ENCODE measurements around the gene PKD1L1. TPM values are rescaled to one million over a fixed set of nuclear protein-coding genes. Genes with fewer than 3 reads are reported as not detected.

The PKD1L1 gene
- total and polyA plus RNA-seq, 7 donors = 0.16 to 1.2 (median 0.63) TPM; not detected in 1

GRCh38 chr7:47792521-47793121 lies 155.6 kb downstream of the PKD1L1 start:
- no peaks in the 10 kb centered on the region for H3K36me3 ChIP-seq
- intact Hi-C loops (cut with DNase I) = no loop called here
- no peak overlapping the region for H3K27ac ChIP-seq
- no peak overlapping the region for H3K4me3 ChIP-seq
- 56 to 65% methylated on average over 3 of the region's 3 CpGs for WGBS, 2 donors
- TF ChIP-seq POLR2A (IDR thresholded peaks at IDR 0.05) = no peak
- no peak for TF ChIP-seq CTCF (IDR thresholded peaks at IDR 0.05)
- no peak for TF ChIP-seq POLR2AphosphoS5 (IDR thresholded peaks at IDR 0.05)
- no peak for TF ChIP-seq EP300 (IDR thresholded peaks at IDR 0.05)
- H3K4me1 ChIP-seq = peaks cover 0 to 8% (median 7%) of the 10 kb centered on the region in 4 donors
- H3K27me3 ChIP-seq = no peaks in the 10 kb centered on the region
- H3K9me3 ChIP-seq = no peaks in the 10 kb centered on the region
- DNase-seq = no peak

GRCh38 chr7:47791682-47792081 lies 156.6 kb downstream of the PKD1L1 start:
- intact Hi-C loops (cut with DNase I) = no loop called here
- H3K27ac ChIP-seq = no peak overlapping the region
- no peaks in the 10 kb centered on the region for H3K9me3 ChIP-seq
- no peak for DNase-seq
- H3K36me3 ChIP-seq = no peaks in the 10 kb centered on the region
- H3K4me1 ChIP-seq = peaks cover 0 to 16% (median 14%) of the 10 kb centered on the region in 4 donors
- H3K27me3 ChIP-seq = no peaks in the 10 kb centered on the region
- no peak overlapping the region for H3K4me3 ChIP-seq
- 82 to 89% methylated on average over 4 of the region's 4 CpGs for WGBS, 2 donors
- TF ChIP-seq CTCF (IDR thresholded peaks at IDR 0.05) = no peak
- TF ChIP-seq EP300 (IDR thresholded peaks at IDR 0.05) = no peak
- no peak for TF ChIP-seq POLR2A (IDR thresholded peaks at IDR 0.05)

- Histone ChIP-seq H3K4me3 (no peak overlapping the region), H3K36me3 (no peaks in the 10 kb centered on the region), H3K9me3 (no peaks in the 10 kb centered on the region), H3K27ac (peak overlapping the region in 1 of 4 donors; percentile 88), H3K4me1 (peaks cover 0 to 45% (median 42%) of the 10 kb centered on the region in 4 donors), H3K27me3 (no peaks in the 10 kb centered on the region)
- no peak for TF ChIP-seq EP300 (IDR thresholded peaks at IDR 0.05)
- no peak for TF ChIP-seq POLR2A (IDR thresholded peaks at IDR 0.05)
- TF ChIP-seq POLR2AphosphoS5 (IDR thresholded peaks at IDR 0.05) = no peak
- TF ChIP-seq CTCF (IDR thresholded peaks at IDR 0.05) = no peak
- no peak for DNase-seq
- intact Hi-C loops (cut with DNase I) = loop anchor here (5.0 to 10.0 kb wide), 3 partner anchors 153 to 273 kb away; no protein-coding TSS in a partner anchor
- 95 to 97% methylated on average over 4 of the region's 4 CpGs for WGBS, 2 donors
These were observed 160.2 kb downstream of the PKD1L1 start for GRCh38 chr7:47788083-47788482.

- Histone ChIP-seq H3K27ac (peak overlapping the region; percentile 79 to 88 (median 82)), H3K36me3 (no peaks in the 10 kb centered on the region), H3K27me3 (no peaks in the 10 kb centered on the region), H3K4me3 (no peak overlapping the region), H3K9me3 (no peaks in the 10 kb centered on the region), H3K4me1 (peaks cover 0 to 51% (median 48%) of the 10 kb centered on the region in 4 donors)
- TF ChIP-seq EP300 (IDR thresholded peaks at IDR 0.05) (no peak), POLR2A (IDR thresholded peaks at IDR 0.05) (no peak), CTCF (IDR thresholded peaks at IDR 0.05) (no peak), POLR2AphosphoS5 (IDR thresholded peaks at IDR 0.05) (no peak)
- intact Hi-C loops (cut with DNase I) = loop anchor here (5.0 to 10.0 kb wide), 3 partner anchors 153 to 273 kb away; no protein-coding TSS in a partner anchor
- WGBS, 2 donors = 72 to 73% methylated on average over 9 of the region's 9 CpGs
- no peak for DNase-seq
These were observed 160.8 kb downstream of the PKD1L1 start for GRCh38 chr7:47787249-47788069.

Measured in sigmoid colon (tissue), 7 donors.